HEK293 (cell line): ENCODE measurements around the gene GPR35.

Experiments used
- KLF16 ChIP-seq: fragments of 450-650 bp; formaldehyde crosslinking; IDR thresholded peaks from 2 replicates; pipeline ENCODE4 v1.5.1; 2017; ENCODE audit warnings: missing biosample characterization, missing genetic modification characterization
- SP2 ChIP-seq: fragments of 450-650 bp; formaldehyde crosslinking; IDR thresholded peaks from 2 replicates; pipeline ENCODE4 v1.5.1; 2016; ENCODE audit warnings: missing biosample characterization, missing genetic modification characterization
- YY1 ChIP-seq: fragments of 450-650 bp; formaldehyde crosslinking; IDR thresholded peaks from 2 replicates; pipeline ENCODE4 v1.5.1; 2018; ENCODE audit warnings: missing biosample characterization, missing genetic modification characterization
- ZSCAN23 ChIP-seq: fragments of 450-650 bp; formaldehyde crosslinking; IDR thresholded peaks from 2 replicates; pipeline ENCODE4 v1.5.1; 2016; ENCODE audit warnings: missing biosample characterization, missing genetic modification characterization
- TF ChIP-seq, protein P1 (sequence below): fragments of 450-650 bp; formaldehyde crosslinking; IDR thresholded peaks from 2 replicates; pipeline ENCODE4 v1.5.1; 2016; ENCODE audit warnings: missing biosample characterization, missing genetic modification characterization

DNA sequence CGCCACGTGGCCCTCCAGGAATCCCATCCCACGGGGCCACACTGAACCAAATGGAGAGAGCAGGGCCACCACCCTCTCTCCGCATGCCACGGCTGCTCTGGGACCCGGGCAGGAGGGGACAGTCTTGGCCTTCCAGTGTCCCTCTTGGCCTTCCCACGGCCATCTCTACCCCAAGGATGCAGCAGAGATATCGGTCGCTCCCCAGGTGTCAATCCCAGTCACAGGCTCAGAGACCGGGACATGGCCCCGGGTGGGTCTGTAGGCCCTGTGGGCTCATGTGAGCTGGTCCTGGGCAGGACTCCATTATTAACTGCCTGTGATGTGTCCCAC lies 23.5 kb upstream of the GPR35 start:
- TF ChIP-seq, protein P1, sequence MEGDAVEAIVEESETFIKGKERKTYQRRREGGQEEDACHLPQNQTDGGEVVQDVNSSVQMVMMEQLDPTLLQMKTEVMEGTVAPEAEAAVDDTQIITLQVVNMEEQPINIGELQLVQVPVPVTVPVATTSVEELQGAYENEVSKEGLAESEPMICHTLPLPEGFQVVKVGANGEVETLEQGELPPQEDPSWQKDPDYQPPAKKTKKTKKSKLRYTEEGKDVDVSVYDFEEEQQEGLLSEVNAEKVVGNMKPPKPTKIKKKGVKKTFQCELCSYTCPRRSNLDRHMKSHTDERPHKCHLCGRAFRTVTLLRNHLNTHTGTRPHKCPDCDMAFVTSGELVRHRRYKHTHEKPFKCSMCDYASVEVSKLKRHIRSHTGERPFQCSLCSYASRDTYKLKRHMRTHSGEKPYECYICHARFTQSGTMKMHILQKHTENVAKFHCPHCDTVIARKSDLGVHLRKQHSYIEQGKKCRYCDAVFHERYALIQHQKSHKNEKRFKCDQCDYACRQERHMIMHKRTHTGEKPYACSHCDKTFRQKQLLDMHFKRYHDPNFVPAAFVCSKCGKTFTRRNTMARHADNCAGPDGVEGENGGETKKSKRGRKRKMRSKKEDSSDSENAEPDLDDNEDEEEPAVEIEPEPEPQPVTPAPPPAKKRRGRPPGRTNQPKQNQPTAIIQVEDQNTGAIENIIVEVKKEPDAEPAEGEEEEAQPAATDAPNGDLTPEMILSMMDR: no peak
- no peak for TF ChIP-seq KLF16 (tag by site-specific recombination)
- TF ChIP-seq ZSCAN23 (tag by site-specific recombination): no peak
- no peak for TF ChIP-seq SP2 (tag by site-specific recombination)
- no peak for TF ChIP-seq YY1 (tag by site-specific recombination)
